Cardiac fibroblast (primary cell): ENCODE results near the gene GATC.
A peak's percentile ranks its signal among the peaks of the same experiment; 100 is the strongest.
"Not testable (repeated sequence)": the region's sequence is repeated elsewhere in the genome, so short reads cannot be mapped to it uniquely, and the experiment has no call there.

Experiments
- DNase-seq, 2 donors: peaks; one replicate each; pipeline versions ENCODE4 v3.0.0 to v3.0.0-alpha.2; 2010; ENCODE audit warnings: low read depth in 2 of 2
- H3K4me3 ChIP-seq, 2 donors: replicated peaks in 1 of 2; 1 replicate in 1 of 2; 2 replicates in 1 of 2; pipeline ENCODE4 v1.5.1; 2011; ENCODE audit warnings: low read depth in 2 of 2, low read length in 2 of 2, mild to moderate bottlenecking in 2 of 2, moderate library complexity in 1 of 2
- CTCF ChIP-seq: IDR thresholded peaks from one replicate; pipeline ENCODE4 v1.5.1; 2011; ENCODE audit warnings: low read depth, mild to moderate bottlenecking, low read length, inconsistent platforms

The GATC gene

GRCh38 chr12:120432772-120433525 lies 13.3 kb upstream of the GATC start:
- no peak overlapping the region for H3K4me3 ChIP-seq
- DNase-seq, result no peak
- TF ChIP-seq CTCF, result no peak

GRCh38 chr12:120437735-120438494 lies 8.3 kb upstream of the GATC start, which contains the start of gene COX6A1:
COX6A1 (plus strand) TSS chr12:120438113; CDS start chr12:120438127, 14 bp downstream.
- TF ChIP-seq CTCF, result no peak
- peak within 1 kb of the TSS; percentile 81 to 89 for H3K4me3 ChIP-seq
- peak; percentile 98 for DNase-seq

GRCh38 chr12:120438495-120439198 lies 7.6 kb upstream of the GATC start:
- no peak for TF ChIP-seq CTCF
- H3K4me3 ChIP-seq, result peak overlapping the region; percentile 81 to 89
- DNase-seq, result no peak

GRCh38 chr12:120439646-120440247 lies 6.5 kb upstream of the GATC start:
- no peak overlapping the region for H3K4me3 ChIP-seq
- peak; percentile 65 to 68 for DNase-seq
- TF ChIP-seq CTCF, result peak; percentile 62

- no peak for DNase-seq
- TF ChIP-seq CTCF, result no peak
- no peak overlapping the region for H3K4me3 ChIP-seq
Observed at GRCh38 chr12:120444676-120445075, 1.6 kb upstream of the GATC start.

GRCh38 chr12:120446844-120447178 lies 567 bp downstream of the GATC start:
- DNase-seq, result not testable (repeated sequence)

More at GRCh38 chr12:120446844-120447178, 567 bp downstream of the GATC start:
- H3K4me3 ChIP-seq, result peak overlapping the region; percentile 100
